AG04450 (cell line): Measurements from ENCODE around the gene REPS2. TPM values are rescaled to one million over a fixed set of nuclear protein-coding genes. Genes with fewer than 3 reads are reported as not detected.
"Not testable (repeated sequence)": the region's sequence is repeated elsewhere in the genome, so short reads cannot be mapped to it uniquely, and the experiment has no call there.

Source experiments
- CTCF ChIA-PET: fragments of 300-600, 350-600 bp; formaldehyde crosslinking; extraction: SDS; loops from one replicate; lab custom pipeline; 2022; ENCODE audit warnings: antibody characterized with exemption, inconsistent platforms; lab: Charles Lee
- POLR2A ChIA-PET: fragments of 350-600 bp; formaldehyde crosslinking; extraction: SDS; loops from one replicate; lab custom pipeline; 2021; ENCODE audit warnings: antibody characterized with exemption, inconsistent platforms; lab: Yijun Ruan, JAX
- DNase-seq: peaks from one replicate; pipeline ENCODE4 v3.0.0-alpha.2; 2011; ENCODE audit warnings: low read depth, low spot score
- H3K27ac ChIP-seq: one replicate; pipeline ENCODE4 v1.5.1; 2012; ENCODE audit warnings: low read depth, low read length, control low read depth
- H3K27me3 ChIP-seq: one replicate; pipeline ENCODE4 v1.6.0; 2012; ENCODE audit warnings: low read length; ENCODE audit not compliant: control insufficient read depth, insufficient read depth
- H3K4me3 ChIP-seq: 2 replicates; pipeline ENCODE4 v1.5.1; 2011; ENCODE audit warnings: mild to moderate bottlenecking, low read depth, low read length, control low read depth
- H3K9me3 ChIP-seq: 2 replicates; pipeline ENCODE4 v1.5.1; 2012; ENCODE audit warnings: low read length; ENCODE audit not compliant: control insufficient read depth, insufficient read depth
- CTCF ChIP-seq: IDR thresholded peaks from 2 replicates; pipeline ENCODE4 v1.5.1; 2011; ENCODE audit warnings: low read depth, low read length, control low read depth, inconsistent platforms
- polyA plus RNA-seq: library from polyadenylated mRNA; depleted of rRNA; stranded (reverse); fragments of >200 nt; gene quantifications from 2 replicates; pipeline ENCODE4 v1.2.3, GENCODE V29; 2011

REPS2 gene
- polyA plus RNA-seq, 1 experiment: 0.17 TPM

GRCh38 chrX:16963216-16963615 is 16.8 kb downstream of the REPS2 start:
- no peak for DNase-seq
- no peak overlapping the region for H3K27ac ChIP-seq
- CTCF ChIA-PET: no interaction called here
- no peaks in the 10 kb centered on the region for H3K9me3 ChIP-seq
- POLR2A ChIA-PET: no interaction called here
- no peak overlapping the region for H3K4me3 ChIP-seq
- TF ChIP-seq CTCF: no peak
- no peaks in the 10 kb centered on the region for H3K27me3 ChIP-seq

GRCh38 chrX:16964976-16965375 is 18.5 kb downstream of the REPS2 start:
- DNase-seq, H3K9me3 ChIP-seq, CTCF ChIA-PET, H3K27me3 ChIP-seq, POLR2A ChIA-PET, H3K4me3 ChIP-seq, H3K27ac ChIP-seq: not testable (repeated sequence)

- POLR2A ChIA-PET: no interaction called here
- no peak for DNase-seq
Measured at GRCh38 chrX:16966752-16967448, 20.4 kb downstream of the REPS2 start.

GRCh38 chrX:16968753-16969152 is 22.3 kb downstream of the REPS2 start:
- DNase-seq, H3K27ac ChIP-seq, H3K27me3 ChIP-seq, POLR2A ChIA-PET, H3K9me3 ChIP-seq, CTCF ChIA-PET, H3K4me3 ChIP-seq: not testable (repeated sequence)

More at GRCh38 chrX:16966752-16967448, 20.4 kb downstream of the REPS2 start:
- CTCF ChIA-PET: interaction anchor here (0.5 to 0.8 kb wide), 2 partner anchors 11 to 58 kb away, joined by 3 to 5 read pairs; no protein-coding TSS in a partner anchor
- no peak for TF ChIP-seq CTCF
- Histone ChIP-seq H3K4me3 (no peak overlapping the region), H3K27me3 (no peaks in the 10 kb centered on the region), H3K9me3 (no peaks in the 10 kb centered on the region), H3K27ac (no peak overlapping the region)

GRCh38 chrX:16970977-16971376 is 24.5 kb downstream of the REPS2 start:
- Histone ChIP-seq H3K27ac (no peak overlapping the region), H3K27me3 (no peaks in the 10 kb centered on the region), H3K9me3 (no peaks in the 10 kb centered on the region), H3K4me3 (no peak overlapping the region)
- CTCF ChIA-PET: no interaction called here
- TF ChIP-seq CTCF: no peak
- POLR2A ChIA-PET: no interaction called here
- no peak for DNase-seq

- Histone ChIP-seq H3K27me3 (no peaks in the 10 kb centered on the region), H3K9me3 (no peaks in the 10 kb centered on the region), H3K4me3 (no peak overlapping the region), H3K27ac (no peak overlapping the region)
- no peak for DNase-seq
- CTCF ChIA-PET: interaction anchor here (1.9 kb wide), 1 partner anchor 75 kb away, joined by 4 read pairs; no protein-coding TSS in a partner anchor
- POLR2A ChIA-PET: no interaction called here
- TF ChIP-seq CTCF: no peak
Measured at GRCh38 chrX:16971694-16972093, 25.2 kb downstream of the REPS2 start.
